ENCODE measurements around the gene TMPRSS13.

TMPRSS13 gene

DNA sequence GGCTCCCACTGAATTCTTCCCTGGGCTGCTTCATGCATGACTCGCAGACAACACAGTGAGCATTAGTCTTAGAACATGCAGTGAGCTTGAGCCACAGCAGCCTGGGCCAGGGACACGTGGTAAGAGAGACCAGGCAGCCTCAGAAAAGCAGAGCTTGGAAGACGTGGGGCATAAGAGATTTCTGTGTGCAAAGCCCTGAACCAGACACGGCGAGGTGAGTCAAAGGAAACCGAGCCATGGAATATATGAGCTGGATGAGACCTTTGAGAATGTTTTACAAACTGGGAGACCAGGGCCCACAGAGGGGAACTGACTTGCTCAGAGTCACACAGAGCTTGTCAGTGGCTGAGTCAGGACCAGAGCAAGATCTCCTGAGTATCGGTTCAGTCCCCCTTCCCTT lies 44.2 kb downstream of the TMPRSS13 start:
- no peak for FAIRE-seq

DNA sequence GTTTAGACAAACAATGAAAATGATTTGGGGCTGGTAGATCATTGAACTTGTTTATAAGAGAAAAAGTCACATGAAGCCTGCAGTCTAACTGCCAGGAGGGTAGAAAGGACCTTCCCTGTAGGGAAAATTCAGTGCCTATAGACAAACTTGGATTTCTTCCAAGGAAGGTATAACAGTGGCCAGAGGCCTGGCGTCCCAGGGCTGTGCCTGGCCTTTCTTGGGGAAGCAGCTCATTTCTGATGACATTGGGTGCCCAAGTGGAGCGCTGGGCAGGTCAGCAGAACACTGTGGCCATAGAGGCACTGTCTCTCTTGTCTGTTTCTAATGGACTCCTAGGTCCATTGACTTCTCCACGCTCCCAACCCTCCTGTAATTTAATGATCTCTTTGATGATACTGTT lies 46.1 kb downstream of the TMPRSS13 start:
- no peak for FAIRE-seq

DNA sequence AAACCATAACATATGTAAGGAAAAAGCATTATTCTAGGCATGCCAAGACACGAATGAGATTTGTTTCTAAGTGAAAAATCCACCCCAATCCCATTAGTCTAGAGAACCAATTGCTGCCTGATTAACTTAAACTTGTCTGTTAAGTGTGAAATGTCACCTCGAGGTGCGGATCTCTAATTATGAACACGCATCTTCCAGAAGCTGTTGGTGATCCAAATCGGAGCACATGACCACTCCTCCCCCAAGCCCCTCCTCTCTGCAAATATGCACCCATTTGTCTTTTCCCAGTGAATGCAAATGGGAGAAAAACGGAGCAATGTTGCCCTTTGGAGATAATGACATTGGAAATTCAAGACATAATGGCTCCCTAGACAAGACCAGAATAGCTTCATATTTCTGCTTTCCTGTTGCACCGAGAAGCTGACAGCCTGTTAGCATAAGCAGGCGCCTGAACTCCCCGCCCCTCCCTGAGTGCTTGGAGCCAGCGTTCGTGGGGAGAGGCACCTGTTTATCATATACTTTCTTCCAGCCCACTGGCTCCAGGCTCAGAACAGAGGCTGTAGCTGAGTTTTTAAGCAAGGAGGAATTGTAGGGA lies 46.8 kb downstream of the TMPRSS13 start:
- no peak for FAIRE-seq

DNA sequence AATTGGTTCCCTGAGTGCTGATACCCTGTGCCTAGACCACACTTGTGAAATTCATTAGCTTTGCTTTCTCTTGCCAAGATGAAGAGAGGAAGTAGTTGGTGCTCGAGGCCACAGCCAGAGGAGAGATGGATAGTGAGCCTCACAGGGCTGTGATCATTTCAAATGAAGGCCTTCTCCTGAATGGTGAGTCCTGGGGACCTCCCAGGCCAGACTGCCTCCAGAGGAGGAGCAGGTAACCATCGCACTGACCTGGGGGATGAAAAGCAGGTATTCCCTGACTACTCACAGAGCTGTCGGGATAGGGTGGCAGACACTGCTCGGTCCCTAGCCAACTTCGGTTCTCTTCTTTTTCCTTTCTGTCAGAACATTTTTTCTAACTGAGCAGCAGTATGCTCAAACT lies 48.0 kb downstream of the TMPRSS13 start:
- no peak for FAIRE-seq

DNA sequence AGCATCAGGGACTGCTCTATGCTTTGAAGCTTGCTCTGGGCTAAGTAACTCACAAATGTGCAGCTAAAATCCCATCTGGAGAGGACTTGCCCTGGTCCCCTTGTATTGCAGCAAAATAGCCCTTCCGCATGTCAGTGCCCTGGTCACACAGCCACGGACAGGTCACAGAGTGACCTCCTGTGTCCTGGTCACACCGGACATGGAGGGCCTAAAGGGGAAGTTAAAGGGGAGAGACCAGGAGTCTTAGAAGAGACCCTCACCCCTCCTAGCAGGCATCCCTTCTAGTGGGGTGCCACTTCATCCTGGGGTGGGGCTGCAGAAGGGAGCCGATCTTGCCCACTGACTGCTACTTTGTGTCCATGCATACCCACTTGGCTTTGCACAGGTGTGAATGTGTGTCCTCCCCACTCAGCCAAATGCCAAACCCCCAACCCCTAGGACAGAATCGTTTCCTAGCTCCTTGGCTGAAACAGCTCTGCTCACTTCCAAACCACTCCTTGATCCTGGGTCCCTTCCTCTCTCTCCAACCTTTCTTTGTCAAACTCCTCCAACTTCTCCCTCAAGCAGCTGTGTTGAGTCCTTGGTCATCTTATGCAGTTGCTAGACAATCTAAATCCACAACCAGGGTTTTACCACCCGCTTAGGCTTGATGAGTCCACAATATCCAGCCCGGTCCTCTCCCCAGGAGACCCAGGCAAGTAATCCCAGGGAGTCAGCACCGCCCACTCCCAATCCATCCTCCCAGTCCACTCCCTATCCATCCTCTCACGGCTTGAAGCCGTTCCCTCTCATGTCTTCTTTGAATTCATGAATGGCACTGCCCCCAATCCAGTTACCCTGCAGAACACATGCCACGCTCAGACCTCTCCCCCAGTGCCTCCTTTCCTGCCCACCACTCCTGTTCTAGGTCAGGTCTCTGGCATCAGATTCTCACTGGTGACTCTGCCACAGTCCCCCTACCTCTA lies 49.4 kb downstream of the TMPRSS13 start:
- no peak for FAIRE-seq

DNA sequence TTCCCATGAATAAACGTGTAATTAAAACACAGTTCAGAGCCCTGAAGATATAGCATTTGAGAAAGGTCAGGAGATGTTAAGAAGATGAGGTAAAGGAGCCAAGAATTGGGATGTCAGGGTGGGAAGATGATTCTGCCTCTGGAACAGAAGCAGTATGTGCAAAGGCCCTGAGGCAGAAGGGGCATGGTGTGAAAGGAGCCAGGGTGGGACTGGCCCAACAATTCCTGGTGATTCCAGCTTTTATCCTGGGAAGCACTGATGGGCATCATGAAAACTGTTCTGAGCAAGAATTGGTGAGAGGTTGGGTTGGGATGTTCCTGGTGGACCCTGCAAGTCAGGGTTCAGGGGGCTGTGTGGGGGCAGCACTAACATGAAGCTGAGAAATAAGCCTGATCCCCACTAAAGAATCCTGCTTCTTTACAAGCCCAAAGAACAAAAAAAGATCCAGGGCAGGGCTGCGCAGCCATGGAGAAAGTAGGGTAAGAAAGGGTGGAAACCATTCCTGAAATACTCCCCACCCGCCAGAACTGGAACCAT lies 50.2 kb downstream of the TMPRSS13 start:
- FAIRE-seq: no peak

DNA sequence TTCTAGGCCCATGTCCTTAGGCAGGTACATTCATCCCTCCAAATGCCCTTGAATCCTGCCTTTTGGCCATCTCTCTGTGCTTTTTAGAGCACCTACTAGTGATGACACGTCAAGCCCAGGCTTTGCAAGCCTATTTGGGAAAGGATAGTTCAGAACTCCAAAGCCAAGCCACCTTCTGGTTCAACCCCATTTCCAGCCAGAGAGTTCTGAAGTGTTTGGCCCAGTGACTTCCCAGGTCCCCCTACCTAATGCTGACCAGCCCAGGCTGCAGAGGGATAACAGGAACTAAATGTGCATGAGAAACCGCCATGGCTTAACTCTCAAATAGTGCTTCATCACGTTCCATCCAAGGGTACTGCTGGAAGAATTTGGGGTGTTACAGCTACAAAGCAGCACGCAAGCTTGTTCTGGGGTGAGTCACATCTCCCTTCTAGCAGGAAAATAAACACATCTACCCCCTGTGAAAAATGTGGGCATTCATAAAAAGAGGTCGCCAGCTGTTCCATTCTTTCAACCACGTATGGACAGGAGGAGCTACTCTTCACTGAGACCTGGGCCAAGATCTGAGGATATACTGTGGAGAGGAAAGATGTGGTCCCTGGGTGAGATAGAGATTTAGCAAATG lies 50.8 kb downstream of the TMPRSS13 start:
- FAIRE-seq: no peak

DNA sequence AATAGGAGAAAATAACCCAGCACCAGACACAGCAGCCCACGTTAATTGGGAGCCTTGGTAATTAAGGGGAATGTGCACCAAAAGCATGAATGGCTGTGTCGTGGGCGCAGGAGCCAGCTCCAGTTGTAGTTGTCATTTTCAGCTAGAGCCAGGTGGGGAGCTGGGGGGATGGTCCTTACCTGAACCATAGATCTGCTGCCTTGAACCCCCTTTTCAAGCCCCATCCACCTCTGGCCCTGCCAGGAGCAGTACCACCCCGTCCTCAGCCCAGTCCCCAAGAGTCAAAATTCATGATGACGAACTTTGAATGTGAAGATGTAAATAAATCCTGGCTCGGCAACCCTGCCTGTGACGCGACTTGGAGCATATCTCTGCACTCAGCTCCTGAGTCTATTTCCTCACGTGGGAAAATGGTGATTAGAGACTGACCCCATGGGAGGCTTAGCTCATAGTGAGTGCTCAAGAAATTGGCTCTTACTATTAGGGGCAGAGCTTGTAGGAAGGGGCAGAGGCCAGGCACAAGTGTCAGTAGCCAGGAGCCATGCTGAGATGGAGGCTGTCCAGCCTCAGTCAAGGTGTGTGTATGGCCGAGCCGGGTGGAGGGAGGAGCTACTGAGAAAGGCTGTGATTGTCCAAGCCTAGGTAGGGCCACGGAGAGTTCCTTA lies 52.0 kb downstream of the TMPRSS13 start:
- FAIRE-seq: no peak

DNA sequence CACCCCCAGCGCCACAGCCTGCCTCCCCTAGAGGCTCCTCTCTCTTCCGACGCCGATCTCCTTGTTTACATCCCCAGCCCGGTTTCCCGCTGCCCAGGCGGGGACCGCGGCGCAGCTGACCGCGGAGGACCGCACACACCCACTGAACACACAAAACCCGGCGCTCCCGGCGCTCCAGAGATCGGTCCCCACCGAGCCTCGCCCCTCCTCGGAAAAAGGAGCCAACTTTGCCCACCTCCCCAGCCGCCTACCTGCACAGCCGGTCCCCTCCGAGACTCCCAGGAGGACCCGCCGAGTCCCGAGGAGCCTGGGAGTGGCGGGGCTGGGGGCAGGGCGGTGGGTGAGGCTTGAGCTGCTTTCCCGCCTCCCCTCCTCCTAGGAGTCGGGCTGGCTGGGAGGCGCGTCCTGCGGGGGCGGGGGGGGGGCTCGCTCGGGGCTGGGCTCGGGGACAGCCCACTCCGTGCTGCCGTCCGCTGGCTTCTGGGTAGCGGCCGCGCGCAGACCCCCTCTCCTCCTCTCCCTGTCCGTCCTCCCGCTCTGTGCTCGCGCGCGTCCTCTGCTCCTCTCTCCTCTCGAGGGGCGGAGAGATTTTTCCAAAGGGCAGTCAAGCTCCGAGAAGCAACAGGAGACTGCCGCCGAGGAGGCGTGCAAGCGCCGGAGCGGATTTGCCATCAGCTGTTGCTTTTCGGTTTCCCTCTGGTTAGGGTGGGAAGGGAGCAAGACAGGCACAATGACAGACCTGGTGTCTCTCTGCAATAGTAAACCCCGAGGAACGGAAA lies 52.7 kb downstream of the TMPRSS13 start, which contains the start of gene FXYD6:
Gene FXYD6 (minus strand): TSS at position 318 of the 779 bp plus-strand sequence. CDS start 33,882 bp downstream, outside the sequence.
- no peak for FAIRE-seq

DNA sequence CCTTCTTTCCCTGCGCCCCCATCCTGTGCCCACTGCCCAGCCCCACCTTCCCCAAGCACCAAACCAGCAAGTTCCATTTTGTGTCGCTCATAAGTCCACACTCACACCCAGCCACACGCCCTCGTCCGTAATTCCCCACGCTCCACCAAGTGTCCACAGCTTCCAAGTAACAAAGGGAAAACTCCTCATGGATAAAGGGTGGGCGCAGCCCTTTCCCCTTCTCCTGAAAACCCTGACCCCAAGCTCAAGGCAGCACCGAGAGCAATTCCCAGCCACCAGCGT lies 53.2 kb downstream of the TMPRSS13 start:
- no peak for FAIRE-seq

DNA sequence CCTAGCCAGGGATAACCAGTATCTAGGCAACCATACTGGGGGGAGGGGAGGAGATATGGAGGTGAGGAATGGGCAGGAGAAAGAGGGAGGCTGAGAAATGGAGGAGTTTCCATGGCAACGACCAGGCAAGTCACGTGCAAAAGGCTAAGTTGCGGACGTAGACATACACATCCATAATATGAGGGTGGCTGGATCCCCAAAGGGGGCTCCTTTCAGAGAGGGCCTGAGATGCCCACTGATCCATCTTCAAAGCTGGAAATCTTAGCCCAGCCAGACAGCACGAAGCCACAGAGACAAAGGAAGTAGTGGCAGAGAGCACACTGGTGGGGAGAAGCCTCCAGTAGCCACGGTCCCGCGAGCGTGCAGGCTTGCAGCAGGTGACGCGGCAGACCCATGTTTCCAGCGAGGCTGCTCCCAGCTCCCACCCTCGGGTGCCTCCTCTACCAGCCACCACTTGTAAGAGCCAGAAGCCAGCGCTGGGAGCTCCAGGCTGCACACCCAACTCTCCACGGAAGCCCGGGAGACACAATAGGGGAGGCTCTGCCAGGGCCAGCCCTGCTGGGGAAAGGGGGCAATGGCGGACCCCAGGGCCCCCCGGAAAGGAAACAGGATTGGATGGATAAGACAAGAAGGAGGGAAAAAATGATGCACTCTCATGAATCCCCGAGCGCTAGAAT lies 53.7 kb downstream of the TMPRSS13 start:
- no peak for FAIRE-seq

DNA sequence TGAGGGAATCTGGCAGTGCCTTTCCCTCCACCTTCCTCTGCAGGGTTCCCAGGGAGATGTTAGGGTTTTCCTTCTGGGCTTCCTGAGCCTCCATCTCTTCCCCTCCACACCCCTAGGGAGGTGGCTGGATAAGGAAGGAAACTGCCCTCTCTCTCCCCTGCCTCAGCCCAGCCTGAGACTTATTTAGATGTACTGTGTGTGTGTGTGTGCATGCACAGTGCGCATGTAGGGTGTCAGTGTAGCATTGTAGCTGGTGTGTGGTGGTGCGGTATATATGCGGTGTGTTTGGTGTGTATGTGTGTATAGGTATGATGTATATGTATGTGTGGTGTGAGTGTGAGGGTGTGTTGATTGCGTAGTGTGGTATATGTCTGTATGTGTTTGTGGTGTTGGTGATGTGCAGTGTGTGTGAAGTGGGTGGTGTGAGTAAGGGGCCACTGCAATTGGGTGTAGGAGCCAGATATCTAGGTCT lies 54.3 kb downstream of the TMPRSS13 start:
- no peak for FAIRE-seq

DNA sequence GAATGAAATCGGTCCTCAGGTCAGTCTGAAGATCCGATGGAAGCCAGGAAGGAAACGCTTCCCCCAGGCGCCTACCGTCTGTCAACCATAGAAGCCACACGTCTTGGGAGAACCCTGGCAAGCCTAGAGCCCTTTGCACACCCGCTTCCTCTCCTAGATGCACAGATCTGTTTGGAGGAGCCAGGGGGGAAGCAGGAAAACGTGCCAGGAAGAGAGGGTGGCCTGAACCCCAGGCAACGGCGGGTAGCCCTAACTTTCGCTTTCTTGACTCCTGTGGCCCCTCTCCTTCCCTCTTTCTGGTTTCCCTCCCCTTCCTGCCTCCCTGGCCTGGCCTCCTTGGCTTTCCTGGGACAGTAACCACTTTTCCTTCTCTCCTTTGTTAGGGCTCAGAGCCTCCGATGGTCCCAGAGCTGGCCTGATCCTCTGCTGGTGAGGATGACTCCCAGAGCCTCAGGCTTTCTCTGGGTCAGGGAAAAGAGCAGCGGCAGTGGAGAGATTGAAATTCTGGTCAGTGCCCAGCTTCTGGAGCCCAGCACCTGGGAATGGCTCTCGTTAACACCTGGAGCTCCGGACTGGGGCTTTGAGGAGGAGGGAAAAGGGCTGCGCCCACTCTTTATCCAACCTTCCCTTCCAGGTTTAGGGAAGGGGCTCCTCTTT lies 54.8 kb downstream of the TMPRSS13 start:
- no peak for FAIRE-seq

DNA sequence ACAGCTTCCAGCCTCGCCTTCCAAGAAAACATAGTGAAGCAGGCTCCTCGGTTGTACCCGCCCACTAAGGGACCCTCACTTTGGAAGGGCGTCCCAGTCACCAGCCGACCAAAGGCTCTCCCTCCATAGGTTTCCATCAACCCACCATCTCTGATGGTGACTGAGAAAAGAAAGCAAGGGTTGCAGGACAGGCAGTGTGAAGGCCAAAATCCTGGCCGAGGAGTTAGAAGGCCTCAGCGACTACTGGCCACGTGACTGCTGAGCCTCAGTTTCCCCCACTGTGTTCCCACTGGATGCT lies 55.4 kb downstream of the TMPRSS13 start:
- FAIRE-seq: no peak

DNA sequence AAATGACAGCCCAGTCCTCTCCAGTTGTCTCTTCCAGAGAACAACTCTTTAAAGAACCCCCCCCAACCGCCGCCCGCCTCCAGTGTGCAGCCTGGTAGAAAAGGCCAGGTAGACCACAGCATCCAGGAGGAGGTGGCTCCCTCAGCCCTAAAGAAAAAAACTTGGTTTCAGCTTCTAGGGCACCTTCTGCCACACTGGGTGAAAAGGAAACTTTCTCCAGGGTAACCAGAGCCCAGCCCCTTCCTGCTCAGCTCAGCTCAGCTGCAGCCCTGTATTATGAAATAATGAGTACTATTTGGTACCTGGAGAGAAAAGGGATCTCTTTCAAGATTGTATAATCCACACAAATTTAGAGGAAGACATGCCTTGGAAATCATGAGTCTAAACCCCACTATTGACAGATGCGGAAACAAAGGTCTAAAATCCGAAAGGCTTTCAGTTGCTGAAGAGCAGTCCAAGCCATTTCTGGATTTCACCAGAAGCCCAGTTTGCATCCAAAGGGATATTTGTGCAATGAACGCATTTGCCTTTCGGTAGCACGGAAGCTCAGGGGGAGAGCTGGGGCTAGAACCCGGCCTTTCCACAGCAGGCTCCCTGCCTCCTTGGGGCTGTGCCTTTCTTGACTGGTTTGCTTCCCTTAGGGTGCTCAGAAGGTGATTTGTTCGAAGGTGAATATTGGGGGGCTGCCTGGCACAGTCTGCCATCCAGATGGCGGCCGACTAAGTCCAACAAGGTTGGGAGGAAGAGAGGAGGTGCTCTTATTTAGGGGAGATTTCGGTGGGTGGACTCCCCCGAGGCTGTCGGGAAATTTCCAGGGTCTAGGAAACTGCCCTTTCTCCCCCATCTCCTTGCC lies 56.0 kb downstream of the TMPRSS13 start:
- FAIRE-seq: no peak

DNA sequence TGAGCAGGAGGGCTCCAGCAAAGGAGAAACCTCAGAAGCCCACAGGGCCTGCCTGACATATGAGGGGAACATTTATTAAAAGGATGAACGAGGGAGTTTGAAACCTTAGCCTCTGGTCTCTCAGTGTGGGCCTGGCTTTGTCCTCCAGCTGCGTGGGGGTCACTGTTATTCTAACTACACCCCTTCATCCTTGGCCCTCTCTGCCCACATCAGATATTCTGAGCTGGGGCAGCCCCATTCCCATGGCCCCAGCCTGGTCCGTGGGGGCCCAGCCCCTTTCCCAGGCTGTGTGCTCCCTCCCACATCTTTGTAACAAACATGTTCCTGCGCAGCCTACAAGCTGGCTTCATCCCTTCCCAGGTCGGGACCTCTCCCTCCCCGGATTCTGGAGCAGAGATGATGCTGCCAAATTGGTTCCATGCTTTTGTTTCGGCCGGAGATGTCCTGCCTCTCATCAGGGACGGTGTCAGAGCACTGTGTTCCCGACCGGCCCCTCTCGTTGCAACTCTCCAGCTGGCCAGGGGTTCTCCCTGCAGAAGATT lies 56.7 kb downstream of the TMPRSS13 start:
- FAIRE-seq: no peak

DNA sequence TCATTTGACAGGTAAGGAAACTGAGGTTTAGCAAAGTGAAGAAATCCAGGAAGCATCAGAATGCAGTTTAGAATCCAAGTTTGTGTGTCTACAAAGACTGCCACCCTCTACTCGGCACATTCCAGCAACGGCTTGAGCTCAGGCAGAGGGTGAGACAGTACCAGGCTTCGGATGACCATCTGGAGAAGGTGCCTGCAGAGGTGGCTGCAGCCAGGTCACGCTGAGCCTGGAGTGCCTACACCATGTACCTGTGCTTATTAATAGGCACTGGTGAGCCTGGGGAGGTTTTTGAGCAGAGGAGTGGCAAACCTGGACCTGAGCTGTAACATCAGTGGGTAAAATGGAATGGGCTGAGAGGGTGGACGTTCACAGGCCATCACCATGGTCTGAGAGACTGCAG lies 57.4 kb downstream of the TMPRSS13 start:
- no peak for FAIRE-seq

DNA sequence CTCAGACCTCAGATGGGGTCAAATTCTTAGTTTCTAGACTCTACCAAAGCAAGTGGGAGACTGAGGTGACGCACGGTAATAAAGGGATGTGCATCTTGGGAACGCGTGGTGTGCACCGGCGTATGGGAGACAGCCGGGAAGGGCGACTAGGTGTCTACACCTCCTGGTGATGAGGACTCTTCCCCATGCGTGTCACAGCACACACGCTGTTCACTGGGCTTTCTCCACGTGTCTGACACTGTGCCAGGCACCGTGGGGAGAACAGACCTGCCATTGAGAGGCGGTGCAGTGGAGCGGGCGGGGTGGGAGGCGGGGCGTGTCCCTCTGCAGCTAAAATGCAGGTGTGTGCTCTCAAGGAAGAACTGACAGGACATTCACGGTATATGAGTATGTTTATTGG lies 58.0 kb downstream of the TMPRSS13 start:
- FAIRE-seq: no peak

DNA sequence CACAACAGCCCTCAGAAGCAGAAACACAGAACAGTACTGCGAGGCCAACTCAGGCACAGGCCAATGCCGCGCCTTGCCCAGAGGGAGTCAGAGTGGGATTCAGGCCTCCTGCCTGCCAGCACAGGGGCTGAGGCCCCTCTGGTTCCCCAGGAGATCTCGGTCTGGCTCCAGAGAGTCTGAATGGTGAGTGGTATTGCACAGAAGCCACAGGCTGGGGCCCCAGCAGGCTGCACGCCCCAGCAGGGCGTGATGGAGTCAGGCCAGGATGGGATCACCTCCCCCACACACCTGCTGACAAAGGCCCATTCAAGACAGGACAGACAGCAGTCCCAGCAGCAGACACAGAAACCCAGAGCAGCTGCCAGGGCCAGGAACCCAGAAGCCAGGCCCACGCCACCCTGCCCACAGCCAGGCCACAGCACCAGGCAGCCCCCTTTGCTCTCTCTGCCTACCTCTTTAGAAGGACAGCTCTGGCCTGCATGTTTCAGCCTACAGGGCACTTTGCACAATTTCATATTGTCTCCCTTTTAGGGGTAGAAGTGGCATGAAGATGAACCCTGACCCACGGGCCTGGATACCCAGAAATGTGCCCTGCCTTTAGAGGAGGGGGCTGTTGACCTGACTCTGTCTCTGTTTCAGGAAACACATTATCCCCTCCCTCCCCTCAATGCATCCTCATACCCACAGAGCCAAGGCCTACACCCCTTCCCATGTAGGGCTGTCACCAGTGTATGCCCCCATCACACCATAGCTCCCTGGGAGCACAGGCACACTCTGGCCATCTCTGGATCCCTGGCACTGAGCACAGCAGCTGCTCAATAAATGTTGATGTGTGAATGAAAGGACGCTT lies 58.9 kb downstream of the TMPRSS13 start:
- no peak for FAIRE-seq

Measured in islet of Langerhans (tissue), 1 donor.